ENCODE measurements around the gene VAT1. TPM values are rescaled to one million over a fixed set of nuclear protein-coding genes. Genes with fewer than 3 reads are reported as not detected.

Gene VAT1
- total RNA-seq, 2 donors from 2014 or later: 33.2 to 61.5 TPM

DNA sequence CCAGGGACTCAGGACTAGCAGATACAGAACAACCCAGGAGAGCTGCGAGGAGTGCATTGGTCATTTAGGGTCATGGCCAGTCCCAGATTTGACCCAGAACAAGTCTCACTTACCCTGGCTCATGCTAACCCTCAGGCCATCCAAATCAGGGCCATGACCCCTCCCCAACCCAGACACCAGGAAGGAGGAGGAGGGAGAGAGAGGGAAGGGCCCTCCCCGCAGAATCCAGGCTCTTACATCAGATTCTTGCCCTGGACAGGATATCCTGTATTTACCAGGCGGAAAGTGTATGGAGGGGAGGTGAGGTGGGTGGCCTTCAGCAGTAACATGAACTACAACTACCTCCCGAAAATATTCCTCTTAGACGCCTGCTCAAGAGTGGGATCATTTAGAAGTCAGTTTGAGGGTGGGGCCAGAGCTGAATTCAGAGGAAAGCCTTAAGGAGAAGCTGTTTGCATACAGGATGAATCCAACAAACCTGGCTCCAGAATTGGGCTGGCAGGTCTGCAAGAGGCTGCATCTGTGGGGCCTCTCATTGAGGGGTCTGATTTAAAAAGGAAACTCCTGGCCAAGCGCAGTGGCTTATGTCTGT lies 2.1 kb downstream of the VAT1 start:
- TF ChIP-seq, protein P1, sequence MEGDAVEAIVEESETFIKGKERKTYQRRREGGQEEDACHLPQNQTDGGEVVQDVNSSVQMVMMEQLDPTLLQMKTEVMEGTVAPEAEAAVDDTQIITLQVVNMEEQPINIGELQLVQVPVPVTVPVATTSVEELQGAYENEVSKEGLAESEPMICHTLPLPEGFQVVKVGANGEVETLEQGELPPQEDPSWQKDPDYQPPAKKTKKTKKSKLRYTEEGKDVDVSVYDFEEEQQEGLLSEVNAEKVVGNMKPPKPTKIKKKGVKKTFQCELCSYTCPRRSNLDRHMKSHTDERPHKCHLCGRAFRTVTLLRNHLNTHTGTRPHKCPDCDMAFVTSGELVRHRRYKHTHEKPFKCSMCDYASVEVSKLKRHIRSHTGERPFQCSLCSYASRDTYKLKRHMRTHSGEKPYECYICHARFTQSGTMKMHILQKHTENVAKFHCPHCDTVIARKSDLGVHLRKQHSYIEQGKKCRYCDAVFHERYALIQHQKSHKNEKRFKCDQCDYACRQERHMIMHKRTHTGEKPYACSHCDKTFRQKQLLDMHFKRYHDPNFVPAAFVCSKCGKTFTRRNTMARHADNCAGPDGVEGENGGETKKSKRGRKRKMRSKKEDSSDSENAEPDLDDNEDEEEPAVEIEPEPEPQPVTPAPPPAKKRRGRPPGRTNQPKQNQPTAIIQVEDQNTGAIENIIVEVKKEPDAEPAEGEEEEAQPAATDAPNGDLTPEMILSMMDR (IDR thresholded peaks at IDR 0.05): no peak
- Histone ChIP-seq H3K4me3 (no peak overlapping the region), H3K9ac (ENCODE audit: low read depth in 2 of 2, low read length in 2 of 2) (peak overlapping the region in 1 of 2 donors; percentile 51), H3K36me3 (no peaks in the 10 kb centered on the region), H3K27me3 (no peaks in the 10 kb centered on the region), H3K27ac (peak overlapping the region; percentile 83), H3K9me3 (no peaks in the 10 kb centered on the region), H3K4me1 (no peaks in the 10 kb centered on the region)
- no peak for DNase-seq
- intact Hi-C loops (cut with DNase I): loop anchor here (10.0 kb wide), 2 partner anchors 295 to 325 kb away; no protein-coding TSS in a partner anchor

DNA sequence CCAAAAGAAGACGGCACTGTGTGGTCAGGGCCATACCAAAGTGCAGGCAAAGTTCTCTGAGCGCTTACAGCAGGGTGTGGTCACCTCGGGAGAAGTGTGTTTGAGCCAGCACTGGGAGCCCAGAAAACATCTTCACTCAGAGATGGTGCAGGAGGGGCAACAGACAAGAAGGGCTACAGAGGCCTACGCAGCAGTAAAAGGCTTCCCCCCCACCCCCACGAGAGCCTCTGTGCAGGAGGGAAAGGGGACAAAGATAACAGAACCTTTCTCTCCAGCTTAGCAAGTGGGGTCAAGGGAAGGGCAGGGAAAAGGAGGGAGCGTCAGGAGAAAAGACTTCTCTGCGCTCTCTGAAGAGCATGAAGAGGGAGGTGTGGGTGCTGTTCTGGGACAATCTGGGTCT lies 2.8 kb downstream of the VAT1 start:
- H3K36me3 ChIP-seq: no peaks in the 10 kb centered on the region

DNA sequence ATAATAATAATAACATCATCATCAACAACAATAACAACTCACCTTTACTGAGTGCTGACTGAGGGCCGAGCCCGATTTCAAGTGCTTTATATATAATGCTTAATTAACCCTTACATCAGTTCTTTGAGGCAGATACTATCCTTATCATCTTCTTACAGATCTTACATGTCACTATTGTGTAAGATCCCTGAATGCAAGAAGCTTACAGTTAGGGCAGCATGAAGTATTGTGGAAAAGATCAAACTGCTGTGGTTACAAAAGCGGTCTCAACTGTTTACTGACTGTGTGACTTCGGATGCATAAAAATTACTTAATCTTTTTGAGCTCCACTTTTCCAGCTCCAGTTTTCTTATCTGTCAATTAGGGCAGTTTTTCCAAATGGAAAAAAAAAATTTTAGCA lies 3.3 kb downstream of the VAT1 start:
- H3K27me3 ChIP-seq: no peaks in the 10 kb centered on the region
- DNase-seq: no peak
- H3K27ac ChIP-seq: peak overlapping the region; percentile 83
- TF ChIP-seq, protein P1 (IDR thresholded peaks at IDR 0.05): no peak
- H3K4me1 ChIP-seq: no peaks in the 10 kb centered on the region
- H3K9ac ChIP-seq (ENCODE audit: low read depth in 2 of 2, low read length in 2 of 2): peak overlapping the region in 1 of 2 donors; percentile 26
- no peaks in the 10 kb centered on the region for H3K9me3 ChIP-seq
- intact Hi-C loops (cut with DNase I): no loop called here
- no peak overlapping the region for H3K4me3 ChIP-seq
- no peaks in the 10 kb centered on the region for H3K36me3 ChIP-seq

More for the DNA sequence above, 2.8 kb downstream of the VAT1 start:
- no peaks in the 10 kb centered on the region for H3K9me3 ChIP-seq
- peak overlapping the region in 1 of 2 donors; percentile 51 for H3K9ac ChIP-seq (ENCODE audit: low read depth in 2 of 2, low read length in 2 of 2)
- intact Hi-C loops (cut with DNase I): no loop called here
- H3K27me3 ChIP-seq: no peaks in the 10 kb centered on the region
- no peak for DNase-seq
- TF ChIP-seq, protein P1 (IDR thresholded peaks at IDR 0.05): no peak
- H3K4me3 ChIP-seq: no peak overlapping the region
- peak overlapping the region; percentile 83 for H3K27ac ChIP-seq
- H3K4me1 ChIP-seq: no peaks in the 10 kb centered on the region

DNA sequence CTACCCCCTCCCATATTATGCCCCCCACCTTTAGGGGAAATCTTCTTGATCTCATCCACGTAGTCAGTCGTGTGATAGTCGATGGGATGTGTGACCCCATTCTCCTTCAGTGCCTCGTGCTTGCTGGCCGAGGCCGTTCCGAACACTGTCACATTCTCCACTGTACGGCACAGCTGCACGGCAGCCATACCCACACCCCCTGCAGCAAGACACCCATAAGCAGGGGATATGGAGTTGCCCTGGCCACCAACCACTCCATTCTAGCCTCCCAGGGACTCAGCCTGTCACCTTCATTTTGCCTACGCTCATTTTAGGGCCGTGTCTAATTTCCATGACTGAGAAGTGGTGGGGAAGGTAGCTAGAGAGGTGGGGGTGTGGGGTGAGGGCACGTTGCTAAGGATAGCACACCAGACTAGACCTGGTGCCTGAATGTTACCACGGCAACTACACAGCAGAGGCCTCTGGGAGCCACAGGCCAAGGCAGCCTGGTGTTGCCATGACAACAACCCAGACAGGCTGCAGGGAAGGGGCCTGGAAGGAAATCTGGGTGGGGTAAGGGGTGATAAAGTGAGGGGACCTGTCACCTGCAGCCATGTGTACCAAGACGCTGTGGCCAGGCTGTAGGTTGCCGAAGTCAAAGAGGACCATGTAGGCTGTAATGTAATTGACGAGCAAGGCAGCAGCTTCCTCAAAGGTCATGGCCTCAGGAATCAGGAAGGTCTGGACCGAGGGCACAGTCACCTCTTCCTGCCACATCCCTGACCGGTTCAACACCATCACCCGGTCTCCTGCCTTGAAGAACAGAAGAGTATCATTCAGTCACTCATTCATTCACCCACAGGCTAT lies 4.0 kb downstream of the VAT1 start:
- Histone ChIP-seq H3K4me3 (no peak overlapping the region), H3K27ac (no peak overlapping the region), H3K9me3 (no peaks in the 10 kb centered on the region), H3K9ac (ENCODE audit: low read depth in 2 of 2, low read length in 2 of 2) (peak overlapping the region in 1 of 2 donors; percentile 26), H3K36me3 (no peaks in the 10 kb centered on the region), H3K4me1 (no peaks in the 10 kb centered on the region), H3K27me3 (no peaks in the 10 kb centered on the region)
- TF ChIP-seq, protein P1 (IDR thresholded peaks at IDR 0.05): no peak
- no peak for DNase-seq
- intact Hi-C loops (cut with DNase I): no loop called here

DNA sequence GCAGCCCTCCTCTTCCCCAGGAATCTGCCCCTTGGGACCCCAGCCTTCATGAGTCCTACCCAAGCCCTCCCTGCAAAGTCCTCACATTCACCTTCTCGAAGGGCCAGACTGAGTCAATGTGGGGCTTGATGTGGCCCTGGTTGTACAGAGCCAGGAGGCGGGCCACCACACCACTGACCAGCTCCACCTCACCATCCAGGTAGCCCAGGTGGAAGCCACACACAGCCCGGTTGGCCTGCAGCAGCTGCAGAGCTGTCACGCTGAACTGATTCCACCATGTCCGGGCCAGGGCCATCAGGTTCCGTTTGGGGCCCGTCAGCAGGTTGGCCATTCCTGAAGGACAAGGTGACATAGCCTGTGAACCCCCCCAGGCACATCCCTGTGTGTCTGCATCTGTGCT lies 6.0 kb downstream of the VAT1 start:
- Histone ChIP-seq H3K9ac (ENCODE audit: low read depth in 2 of 2, low read length in 2 of 2) (no peak overlapping the region), H3K27me3 (no peaks in the 10 kb centered on the region), H3K36me3 (no peaks in the 10 kb centered on the region), H3K27ac (no peak overlapping the region), H3K4me3 (no peak overlapping the region), H3K9me3 (no peaks in the 10 kb centered on the region), H3K4me1 (no peaks in the 10 kb centered on the region)
- DNase-seq: no peak
- TF ChIP-seq, protein P1 (IDR thresholded peaks at IDR 0.05): no peak
- intact Hi-C loops (cut with DNase I): no loop called here

Measured in colonic mucosa (tissue), 4 donors.